ENCODE results near the gene MEI4.

The MEI4 gene

DNA sequence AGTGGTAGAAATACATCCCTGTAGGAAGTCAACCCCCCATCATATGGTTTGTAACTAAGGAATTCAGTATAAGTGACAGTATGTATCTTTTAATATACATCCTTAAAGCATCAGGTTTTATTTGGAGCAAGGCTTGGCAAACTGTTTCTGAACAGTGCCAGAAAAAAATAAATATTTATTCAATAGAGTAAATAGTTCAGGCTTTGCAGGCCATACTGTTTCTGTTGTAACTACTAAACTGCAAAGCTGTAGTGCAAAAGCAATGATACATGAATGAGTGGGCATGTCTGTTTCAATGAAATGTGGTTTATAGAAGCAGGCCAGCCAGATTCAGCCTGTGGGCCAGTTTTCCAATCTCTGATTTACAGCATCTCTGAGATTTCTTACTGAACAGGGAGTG lies 977 bp downstream of the MEI4 start:
- TF ChIP-seq, protein P1, sequence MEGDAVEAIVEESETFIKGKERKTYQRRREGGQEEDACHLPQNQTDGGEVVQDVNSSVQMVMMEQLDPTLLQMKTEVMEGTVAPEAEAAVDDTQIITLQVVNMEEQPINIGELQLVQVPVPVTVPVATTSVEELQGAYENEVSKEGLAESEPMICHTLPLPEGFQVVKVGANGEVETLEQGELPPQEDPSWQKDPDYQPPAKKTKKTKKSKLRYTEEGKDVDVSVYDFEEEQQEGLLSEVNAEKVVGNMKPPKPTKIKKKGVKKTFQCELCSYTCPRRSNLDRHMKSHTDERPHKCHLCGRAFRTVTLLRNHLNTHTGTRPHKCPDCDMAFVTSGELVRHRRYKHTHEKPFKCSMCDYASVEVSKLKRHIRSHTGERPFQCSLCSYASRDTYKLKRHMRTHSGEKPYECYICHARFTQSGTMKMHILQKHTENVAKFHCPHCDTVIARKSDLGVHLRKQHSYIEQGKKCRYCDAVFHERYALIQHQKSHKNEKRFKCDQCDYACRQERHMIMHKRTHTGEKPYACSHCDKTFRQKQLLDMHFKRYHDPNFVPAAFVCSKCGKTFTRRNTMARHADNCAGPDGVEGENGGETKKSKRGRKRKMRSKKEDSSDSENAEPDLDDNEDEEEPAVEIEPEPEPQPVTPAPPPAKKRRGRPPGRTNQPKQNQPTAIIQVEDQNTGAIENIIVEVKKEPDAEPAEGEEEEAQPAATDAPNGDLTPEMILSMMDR (IDR thresholded peaks at IDR 0.05), result no peak

DNA sequence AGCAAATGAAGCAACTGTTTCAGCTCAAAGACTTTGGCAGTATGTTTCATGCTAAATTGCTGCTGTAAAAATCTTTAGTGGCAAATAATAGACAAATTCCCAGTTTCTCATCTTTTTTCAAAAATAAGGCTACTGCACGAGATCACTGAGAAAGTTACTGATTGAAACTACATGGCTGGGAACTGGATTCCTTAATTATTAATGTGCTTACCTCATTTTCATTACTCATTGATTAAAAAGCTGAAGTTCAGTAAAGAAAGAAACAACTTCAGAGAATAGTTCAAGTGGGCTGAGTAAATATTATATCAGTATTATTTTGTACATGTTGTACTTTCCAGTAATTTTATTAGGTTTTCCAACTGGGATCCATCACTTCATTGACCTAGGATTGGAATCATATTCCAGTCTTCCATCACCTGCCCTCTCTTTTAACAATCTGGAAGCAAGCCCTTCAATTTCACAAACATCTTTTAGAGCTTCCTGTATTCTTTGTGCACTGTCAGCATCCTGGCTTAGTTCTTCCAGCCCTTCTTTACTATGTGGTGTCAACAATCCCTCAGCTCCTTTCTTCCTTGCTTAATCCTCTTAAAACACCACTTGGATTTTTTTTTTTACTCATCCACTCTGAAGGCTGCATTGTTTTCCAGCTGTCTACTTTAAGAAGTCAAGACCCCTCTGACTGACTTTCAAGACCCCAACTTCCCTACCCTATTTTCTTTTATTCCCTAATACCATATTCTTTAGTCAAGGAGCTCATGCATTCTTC lies 4.3 kb downstream of the MEI4 start:
- TF ChIP-seq, protein P1 (IDR thresholded peaks at IDR 0.05), result no peak

DNA sequence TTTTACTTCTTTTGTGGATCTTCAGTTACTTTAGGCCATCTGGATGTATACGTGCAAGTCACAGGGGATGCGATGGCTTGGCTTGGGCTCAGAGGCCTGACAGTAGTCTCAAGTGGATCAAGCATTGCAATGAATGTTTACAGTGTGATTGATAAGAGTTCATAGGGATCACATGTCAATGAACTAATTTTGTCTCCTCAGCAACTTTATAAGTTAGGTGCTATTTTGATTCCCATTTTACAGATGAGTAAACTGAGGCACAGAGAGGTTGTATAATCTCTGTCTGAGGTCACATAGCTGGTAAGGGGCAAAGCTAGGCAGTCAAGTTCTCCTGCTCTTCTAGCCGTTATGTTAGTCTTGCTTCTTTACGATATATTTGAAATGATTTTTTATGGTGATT lies 13.5 kb downstream of the MEI4 start:
- TF ChIP-seq, protein P1 (IDR thresholded peaks at IDR 0.05), result no peak

DNA sequence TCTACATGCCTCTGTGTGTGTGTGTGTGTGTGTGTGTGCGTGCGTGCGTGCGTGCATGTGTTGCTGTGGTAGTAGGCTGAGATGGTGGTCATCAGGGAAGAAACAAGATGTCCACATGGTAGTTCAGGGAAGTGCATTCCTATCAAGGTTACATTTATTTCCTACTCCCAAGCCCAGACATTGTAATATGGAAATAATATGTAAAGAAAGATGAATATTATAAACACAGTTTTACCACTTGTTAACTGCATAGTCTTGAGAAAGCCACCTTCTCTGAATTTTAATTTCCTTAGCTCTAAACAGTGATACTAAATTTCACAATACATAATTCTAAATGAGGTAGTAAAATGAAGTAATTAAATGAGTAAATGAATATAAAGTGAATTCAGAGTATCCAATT lies 14.0 kb downstream of the MEI4 start:
- TF ChIP-seq, protein P1 (IDR thresholded peaks at IDR 0.05), result no peak

DNA sequence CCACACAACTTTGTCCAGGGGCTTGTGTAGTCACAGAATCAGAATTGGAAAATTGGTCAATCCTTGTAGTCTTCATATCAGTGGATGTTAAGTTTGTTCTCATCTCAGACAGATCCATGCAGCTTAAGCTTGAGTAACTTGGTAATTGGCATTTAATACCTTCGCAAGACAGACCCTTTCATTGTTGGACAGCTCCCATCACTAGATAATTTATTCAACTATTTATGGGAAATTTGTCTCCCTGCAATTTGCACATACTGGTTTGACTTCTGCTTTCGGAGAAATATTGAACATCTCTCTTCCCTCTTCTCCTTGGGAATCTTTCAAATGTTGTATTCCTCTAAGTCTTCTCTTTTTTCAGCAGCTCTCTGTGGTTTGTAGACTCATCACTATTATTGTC lies 17.1 kb downstream of the MEI4 start:
- TF ChIP-seq, protein P1 (IDR thresholded peaks at IDR 0.05), result no peak

DNA sequence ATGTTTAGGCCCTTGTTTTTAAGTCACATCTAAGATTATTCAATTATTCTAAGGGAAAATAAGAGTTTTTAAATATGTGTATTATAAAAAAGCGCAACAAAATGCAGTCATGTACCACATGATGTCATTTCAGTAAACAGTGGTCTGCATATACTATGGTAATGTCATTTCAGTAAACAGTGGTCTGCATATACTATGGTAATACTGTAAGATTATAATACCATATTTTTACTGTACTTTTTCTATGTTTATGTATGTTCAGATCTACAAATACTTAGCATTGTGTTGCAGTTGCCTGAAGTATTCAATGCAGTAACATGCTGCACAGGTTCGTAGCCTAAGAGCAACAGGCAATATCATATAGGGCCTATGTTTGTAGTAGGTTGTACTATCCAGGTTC lies 21.4 kb downstream of the MEI4 start:
- TF ChIP-seq, protein P1 (IDR thresholded peaks at IDR 0.05), result no peak

DNA sequence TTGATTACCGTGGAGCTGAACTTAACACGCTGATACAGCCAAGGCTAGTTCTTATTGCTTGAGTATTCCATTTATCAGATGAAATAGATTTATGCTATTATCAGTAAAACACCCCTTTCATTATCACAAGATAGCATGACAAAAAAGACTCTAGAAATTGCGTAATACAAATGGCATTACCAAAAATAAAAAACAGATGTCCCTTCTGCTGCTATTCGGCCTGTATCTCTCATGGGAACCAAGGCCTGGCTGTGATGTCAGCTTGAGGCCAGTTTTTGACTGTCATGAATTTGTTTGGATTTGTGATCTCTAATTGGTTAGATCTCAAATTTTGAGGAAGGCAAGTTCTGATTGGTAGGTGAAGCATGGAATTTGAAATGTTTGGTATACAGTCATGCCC lies 25.2 kb downstream of the MEI4 start:
- TF ChIP-seq, protein P1 (IDR thresholded peaks at IDR 0.05), result no peak

DNA sequence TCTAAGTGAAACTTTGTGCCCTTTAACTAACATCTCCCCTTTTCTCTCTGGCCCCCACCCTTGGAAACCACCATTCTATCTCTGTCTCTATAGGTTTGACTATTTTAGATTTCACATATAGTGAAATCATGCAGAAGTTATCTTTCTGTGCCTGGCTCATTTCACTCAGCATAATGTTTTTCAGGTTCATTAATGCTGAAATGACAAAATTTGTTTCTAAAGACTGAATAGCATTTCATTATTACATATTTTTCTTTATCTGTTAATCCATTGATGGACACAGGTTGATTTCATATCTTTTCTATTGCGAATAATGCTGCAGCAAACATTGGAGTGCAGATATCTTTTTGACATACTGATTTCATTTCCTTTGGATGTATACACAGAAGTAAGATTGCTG lies 30.7 kb downstream of the MEI4 start:
- TF ChIP-seq, protein P1 (IDR thresholded peaks at IDR 0.05), result no peak
